Right kidney (tissue), 1 donor: ENCODE measurements around the gene PAQR7.

ENCODE experiments used
- DNase-seq: peaks from one replicate; pipeline ENCODE4 v3.0.0-alpha.2; 2016

The PAQR7 gene

GRCh38 chr1:25816112-25816718 is 59.3 kb downstream of the PAQR7 start:
- no peak for DNase-seq

GRCh38 chr1:25815208-25816111 is 60.0 kb downstream of the PAQR7 start:
- DNase-seq: no peak

GRCh38 chr1:25814549-25815087 is 60.9 kb downstream of the PAQR7 start:
- no peak for DNase-seq

GRCh38 chr1:25813734-25814471 is 61.6 kb downstream of the PAQR7 start:
- no peak for DNase-seq

- DNase-seq: no peak
Observed at GRCh38 chr1:25813071-25813733, 62.3 kb downstream of the PAQR7 start.
